SK-N-SH treated with all-trans-retinoic acid at 6 μM for 48 hours (cell line): ENCODE data around the gene UBE2G1.
"Not testable (repeated sequence)": the region's sequence is repeated elsewhere in the genome, so short reads cannot be mapped to it uniquely, and the experiment has no call there.

Experiments used
- ATAC-seq: fragments of 200-7000 bp; cut with Tn5 transposase; 3 replicates; pipeline ENCODE4 v1.9.1; 2020; ENCODE audit warnings: mild to moderate bottlenecking, moderate library complexity
- ARNTL ChIP-seq: fragments of 450-650 bp; formaldehyde crosslinking; IDR thresholded peaks from 2 replicates; pipeline ENCODE4 v1.5.0; 2020; ENCODE audit warnings: low read depth, mild to moderate bottlenecking, moderate library complexity, borderline replicate concordance
- BACH2 ChIP-seq: fragments of 250-450 bp; sonication (Bioruptor Pico); IDR thresholded peaks from 2 replicates; pipeline ENCODE4 v1.9.0; 2021; ENCODE audit warnings: mild to moderate bottlenecking, borderline replicate concordance
- CSDC2 ChIP-seq: fragments of 250-450 bp; sonication (Bioruptor Pico); IDR thresholded peaks from 2 replicates; pipeline ENCODE4 v1.5.0; 2020; ENCODE audit warnings: mild to moderate bottlenecking, moderate library complexity
- ESRRG ChIP-seq: fragments of 250-450 bp; sonication (Bioruptor Pico); IDR thresholded peaks from 2 replicates; pipeline ENCODE4 v1.6.1; 2021; ENCODE audit warnings: mild to moderate bottlenecking
- GLIS3 ChIP-seq: fragments of 250-450 bp; sonication (Bioruptor Pico); IDR thresholded peaks from 2 replicates; pipeline ENCODE4 v1.5.0; 2020; ENCODE audit warnings: mild to moderate bottlenecking, moderate library complexity
- ISL1 ChIP-seq: fragments of 250-450 bp; sonication (Bioruptor Pico); IDR thresholded peaks from 2 replicates; pipeline ENCODE4 v2.1.2; 2022; ENCODE audit warnings: mild to moderate bottlenecking, moderate library complexity
- OSR1 ChIP-seq: fragments of 250-450 bp; sonication (Bioruptor Pico); IDR thresholded peaks from 2 replicates; pipeline ENCODE4 v1.8.0; 2022; ENCODE audit warnings: moderate library complexity, mild to moderate bottlenecking, inconsistent platforms
- PPARA ChIP-seq: fragments of 250-450 bp; sonication (Bioruptor Pico); IDR thresholded peaks from 2 replicates; pipeline ENCODE4 v1.5.0; 2020; ENCODE audit warnings: mild to moderate bottlenecking, borderline replicate concordance
- RARB ChIP-seq: fragments of 250-450 bp; sonication (Bioruptor Pico); IDR thresholded peaks from 2 replicates; pipeline ENCODE4 v1.8.0; 2021; ENCODE audit warnings: mild to moderate bottlenecking, moderate library complexity
- SNAI2 ChIP-seq: fragments of 250-450 bp; sonication (Bioruptor Pico); IDR thresholded peaks from 2 replicates; pipeline ENCODE4 v1.5.0; 2020; ENCODE audit warnings: mild to moderate bottlenecking, moderate library complexity
- TCF4 ChIP-seq: fragments of 250-450 bp; sonication (Bioruptor Pico); IDR thresholded peaks from 2 replicates; pipeline ENCODE4 v1.8.0; 2021; ENCODE audit warnings: mild to moderate bottlenecking, moderate library complexity, borderline replicate concordance
- TOX ChIP-seq: fragments of 250-450 bp; sonication (Bioruptor Pico); IDR thresholded peaks from 2 replicates; pipeline ENCODE4 v1.8.0; 2021; ENCODE audit warnings: mild to moderate bottlenecking, moderate library complexity, borderline replicate concordance
- ZC3H10 ChIP-seq: fragments of 250-450 bp; sonication (Bioruptor Pico); IDR thresholded peaks from 2 replicates; pipeline ENCODE4 v1.5.1; 2021; ENCODE audit warnings: mild to moderate bottlenecking, moderate library complexity
- ZFP3 ChIP-seq: fragments of 250-450 bp; sonication (Bioruptor Pico); IDR thresholded peaks from 2 replicates; pipeline ENCODE4 v1.5.0; 2020; ENCODE audit warnings: mild to moderate bottlenecking, moderate library complexity
- ZNF565 ChIP-seq: fragments of 450-650 bp; formaldehyde crosslinking; conservative IDR thresholded peaks from 2 replicates; pipeline ENCODE4 v1.5.0; 2020; ENCODE audit warnings: low read depth, mild to moderate bottlenecking, moderate library complexity
- ZNF70 ChIP-seq: fragments of 450-650 bp; formaldehyde crosslinking; IDR thresholded peaks from 2 replicates; pipeline ENCODE4 v1.5.0; 2020; ENCODE audit warnings: mild to moderate bottlenecking, moderate library complexity
- ZNF8 ChIP-seq: fragments of 450-650 bp; formaldehyde crosslinking; IDR thresholded peaks from 2 replicates; pipeline ENCODE4 v1.5.0; 2020; ENCODE audit warnings: mild to moderate bottlenecking, moderate library complexity
- TF ChIP-seq, protein P1 (sequence below): fragments of 250-450 bp; sonication (Bioruptor Pico); IDR thresholded peaks from 2 replicates; pipeline ENCODE4 v1.5.0; 2020; ENCODE audit warnings: mild to moderate bottlenecking, moderate library complexity
- TF ChIP-seq, protein P2 (sequence below): fragments of 250-450 bp; sonication (Bioruptor Pico); IDR thresholded peaks from 2 replicates; pipeline ENCODE4 v1.5.1; 2021; ENCODE audit warnings: mild to moderate bottlenecking, moderate library complexity
- TF ChIP-seq, protein P3 (sequence below): fragments of 250-450 bp; sonication (Bioruptor Pico); IDR thresholded peaks from 2 replicates; pipeline ENCODE4 v1.8.0; 2020; ENCODE audit warnings: mild to moderate bottlenecking, moderate library complexity, borderline replicate concordance
- TF ChIP-seq, protein P4 (sequence below): fragments of 250-450 bp; sonication (Bioruptor Pico); IDR thresholded peaks from 2 replicates; pipeline ENCODE4 v1.5.1; 2020; ENCODE audit warnings: low read depth, mild to moderate bottlenecking, moderate library complexity

The UBE2G1 gene

DNA sequence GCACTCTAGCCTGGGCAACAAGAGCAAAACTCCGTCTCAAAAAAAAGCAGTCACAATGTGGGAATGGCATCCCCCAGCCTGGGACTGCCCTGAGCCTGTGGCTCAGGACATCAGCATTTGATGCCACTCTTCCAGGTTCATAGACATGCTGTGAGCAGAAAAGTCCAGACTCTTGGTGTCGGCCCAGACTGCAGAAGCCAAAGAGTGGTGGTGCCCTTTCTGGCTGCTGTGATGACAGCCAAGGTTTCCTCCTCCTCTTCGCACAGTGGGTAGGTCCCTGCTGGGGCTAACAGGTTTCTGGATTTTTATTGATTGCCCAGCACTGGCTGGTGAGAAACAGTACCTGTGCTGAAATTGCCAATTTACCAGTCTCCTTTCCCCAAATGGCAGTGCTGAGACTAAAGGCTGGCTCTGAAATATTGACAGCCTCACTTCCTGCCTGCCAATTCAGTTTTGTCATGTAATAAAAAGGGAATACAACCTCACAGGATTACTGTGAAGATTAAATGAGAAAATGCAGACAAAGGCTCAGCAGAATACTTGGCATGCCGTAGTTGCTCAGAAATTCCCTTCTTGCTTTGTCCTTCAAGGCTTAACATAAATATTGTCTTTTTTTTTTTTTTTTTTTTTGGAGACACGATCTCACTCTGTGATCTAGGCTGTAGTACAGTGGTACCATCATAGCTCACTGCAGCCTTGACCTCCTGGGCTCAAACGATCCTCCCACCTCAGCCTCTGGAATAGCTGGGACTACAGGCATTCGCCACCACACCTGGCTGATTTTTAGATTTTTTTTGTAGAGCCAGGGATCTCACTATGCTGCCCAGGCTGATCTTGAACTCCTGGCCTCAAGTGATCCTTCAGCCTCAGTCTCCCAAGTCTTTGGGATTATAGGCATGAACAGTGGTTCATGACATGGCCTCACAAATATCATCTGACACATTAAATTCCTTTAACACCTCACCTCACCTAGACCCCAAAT is 15.5 kb upstream of the UBE2G1 start:
- TF ChIP-seq RARB (CRISPR knock-in tag) (no peak), ESRRG (no peak), ZC3H10 (CRISPR knock-in tag) (no peak), ZNF70 (CRISPR knock-in tag) (no peak), ARNTL (no peak), ZFP3 (CRISPR knock-in tag) (no peak), BACH2 (CRISPR knock-in tag) (no peak), OSR1 (CRISPR knock-in tag) (no peak), ISL1 (CRISPR knock-in tag) (no peak), TOX (CRISPR knock-in tag) (no peak)
- TF ChIP-seq, protein P1, sequence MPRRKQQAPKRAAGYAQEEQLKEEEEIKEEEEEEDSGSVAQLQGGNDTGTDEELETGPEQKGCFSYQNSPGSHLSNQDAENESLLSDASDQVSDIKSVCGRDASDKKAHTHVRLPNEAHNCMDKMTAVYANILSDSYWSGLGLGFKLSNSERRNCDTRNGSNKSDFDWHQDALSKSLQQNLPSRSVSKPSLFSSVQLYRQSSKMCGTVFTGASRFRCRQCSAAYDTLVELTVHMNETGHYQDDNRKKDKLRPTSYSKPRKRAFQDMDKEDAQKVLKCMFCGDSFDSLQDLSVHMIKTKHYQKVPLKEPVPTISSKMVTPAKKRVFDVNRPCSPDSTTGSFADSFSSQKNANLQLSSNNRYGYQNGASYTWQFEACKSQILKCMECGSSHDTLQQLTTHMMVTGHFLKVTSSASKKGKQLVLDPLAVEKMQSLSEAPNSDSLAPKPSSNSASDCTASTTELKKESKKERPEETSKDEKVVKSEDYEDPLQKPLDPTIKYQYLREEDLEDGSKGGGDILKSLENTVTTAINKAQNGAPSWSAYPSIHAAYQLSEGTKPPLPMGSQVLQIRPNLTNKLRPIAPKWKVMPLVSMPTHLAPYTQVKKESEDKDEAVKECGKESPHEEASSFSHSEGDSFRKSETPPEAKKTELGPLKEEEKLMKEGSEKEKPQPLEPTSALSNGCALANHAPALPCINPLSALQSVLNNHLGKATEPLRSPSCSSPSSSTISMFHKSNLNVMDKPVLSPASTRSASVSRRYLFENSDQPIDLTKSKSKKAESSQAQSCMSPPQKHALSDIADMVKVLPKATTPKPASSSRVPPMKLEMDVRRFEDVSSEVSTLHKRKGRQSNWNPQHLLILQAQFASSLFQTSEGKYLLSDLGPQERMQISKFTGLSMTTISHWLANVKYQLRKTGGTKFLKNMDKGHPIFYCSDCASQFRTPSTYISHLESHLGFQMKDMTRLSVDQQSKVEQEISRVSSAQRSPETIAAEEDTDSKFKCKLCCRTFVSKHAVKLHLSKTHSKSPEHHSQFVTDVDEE, result no peak
- TF ChIP-seq, protein P2, sequence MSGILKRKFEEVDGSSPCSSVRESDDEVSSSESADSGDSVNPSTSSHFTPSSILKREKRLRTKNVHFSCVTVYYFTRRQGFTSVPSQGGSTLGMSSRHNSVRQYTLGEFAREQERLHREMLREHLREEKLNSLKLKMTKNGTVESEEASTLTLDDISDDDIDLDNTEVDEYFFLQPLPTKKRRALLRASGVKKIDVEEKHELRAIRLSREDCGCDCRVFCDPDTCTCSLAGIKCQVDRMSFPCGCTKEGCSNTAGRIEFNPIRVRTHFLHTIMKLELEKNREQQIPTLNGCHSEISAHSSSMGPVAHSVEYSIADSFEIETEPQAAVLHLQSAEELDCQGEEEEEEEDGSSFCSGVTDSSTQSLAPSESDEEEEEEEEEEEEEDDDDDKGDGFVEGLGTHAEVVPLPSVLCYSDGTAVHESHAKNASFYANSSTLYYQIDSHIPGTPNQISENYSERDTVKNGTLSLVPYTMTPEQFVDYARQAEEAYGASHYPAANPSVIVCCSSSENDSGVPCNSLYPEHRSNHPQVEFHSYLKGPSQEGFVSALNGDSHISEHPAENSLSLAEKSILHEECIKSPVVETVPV (CRISPR knock-in tag), result no peak
- TF ChIP-seq, protein P3, sequence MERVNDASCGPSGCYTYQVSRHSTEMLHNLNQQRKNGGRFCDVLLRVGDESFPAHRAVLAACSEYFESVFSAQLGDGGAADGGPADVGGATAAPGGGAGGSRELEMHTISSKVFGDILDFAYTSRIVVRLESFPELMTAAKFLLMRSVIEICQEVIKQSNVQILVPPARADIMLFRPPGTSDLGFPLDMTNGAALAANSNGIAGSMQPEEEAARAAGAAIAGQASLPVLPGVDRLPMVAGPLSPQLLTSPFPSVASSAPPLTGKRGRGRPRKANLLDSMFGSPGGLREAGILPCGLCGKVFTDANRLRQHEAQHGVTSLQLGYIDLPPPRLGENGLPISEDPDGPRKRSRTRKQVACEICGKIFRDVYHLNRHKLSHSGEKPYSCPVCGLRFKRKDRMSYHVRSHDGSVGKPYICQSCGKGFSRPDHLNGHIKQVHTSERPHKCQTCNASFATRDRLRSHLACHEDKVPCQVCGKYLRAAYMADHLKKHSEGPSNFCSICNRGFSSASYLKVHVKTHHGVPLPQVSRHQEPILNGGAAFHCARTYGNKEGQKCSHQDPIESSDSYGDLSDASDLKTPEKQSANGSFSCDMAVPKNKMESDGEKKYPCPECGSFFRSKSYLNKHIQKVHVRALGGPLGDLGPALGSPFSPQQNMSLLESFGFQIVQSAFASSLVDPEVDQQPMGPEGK, result no peak
- TF ChIP-seq, protein P4, sequence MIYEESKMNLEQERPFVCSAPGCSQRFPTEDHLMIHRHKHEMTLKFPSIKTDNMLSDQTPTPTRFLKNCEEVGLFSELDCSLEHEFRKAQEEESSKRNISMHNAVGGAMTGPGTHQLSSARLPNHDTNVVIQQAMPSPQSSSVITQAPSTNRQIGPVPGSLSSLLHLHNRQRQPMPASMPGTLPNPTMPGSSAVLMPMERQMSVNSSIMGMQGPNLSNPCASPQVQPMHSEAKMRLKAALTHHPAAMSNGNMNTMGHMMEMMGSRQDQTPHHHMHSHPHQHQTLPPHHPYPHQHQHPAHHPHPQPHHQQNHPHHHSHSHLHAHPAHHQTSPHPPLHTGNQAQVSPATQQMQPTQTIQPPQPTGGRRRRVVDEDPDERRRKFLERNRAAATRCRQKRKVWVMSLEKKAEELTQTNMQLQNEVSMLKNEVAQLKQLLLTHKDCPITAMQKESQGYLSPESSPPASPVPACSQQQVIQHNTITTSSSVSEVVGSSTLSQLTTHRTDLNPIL (CRISPR knock-in tag), result no peak
- ATAC-seq, result no peak

DNA sequence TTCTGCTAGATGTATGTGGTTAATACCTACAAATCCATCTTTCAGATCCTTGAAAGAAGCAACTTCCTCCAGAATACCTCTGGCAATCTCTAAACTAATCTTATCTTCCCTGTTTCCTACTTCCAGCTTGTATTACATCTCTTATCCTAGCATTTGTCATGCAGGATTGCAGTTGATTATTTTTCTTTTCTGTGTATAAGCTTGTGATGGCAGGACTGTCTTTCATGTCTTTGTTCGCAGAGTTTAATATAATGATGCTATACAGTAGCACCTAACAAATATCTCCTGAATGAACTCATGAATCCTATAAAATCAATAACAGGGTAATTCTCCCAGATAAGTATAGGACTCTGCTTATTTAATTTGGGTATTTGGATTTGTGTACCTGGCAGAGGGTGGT is 12.2 kb upstream of the UBE2G1 start:
- TF ChIP-seq OSR1 (CRISPR knock-in tag) (no peak), TCF4 (CRISPR knock-in tag) (no peak), ISL1 (CRISPR knock-in tag) (no peak), GLIS3 (CRISPR knock-in tag) (no peak), ZNF565 (no peak), CSDC2 (CRISPR knock-in tag) (no peak), BACH2 (CRISPR knock-in tag) (no peak), PPARA (CRISPR knock-in tag) (no peak), SNAI2 (CRISPR knock-in tag) (no peak), ZC3H10 (CRISPR knock-in tag) (no peak), ZNF8 (CRISPR knock-in tag) (no peak), ZFP3 (CRISPR knock-in tag) (no peak)
- TF ChIP-seq, protein P3, result no peak
- TF ChIP-seq, protein P2 (CRISPR knock-in tag), result no peak
- TF ChIP-seq, all 23 proteins: peak for 0
- no peak for ATAC-seq

DNA sequence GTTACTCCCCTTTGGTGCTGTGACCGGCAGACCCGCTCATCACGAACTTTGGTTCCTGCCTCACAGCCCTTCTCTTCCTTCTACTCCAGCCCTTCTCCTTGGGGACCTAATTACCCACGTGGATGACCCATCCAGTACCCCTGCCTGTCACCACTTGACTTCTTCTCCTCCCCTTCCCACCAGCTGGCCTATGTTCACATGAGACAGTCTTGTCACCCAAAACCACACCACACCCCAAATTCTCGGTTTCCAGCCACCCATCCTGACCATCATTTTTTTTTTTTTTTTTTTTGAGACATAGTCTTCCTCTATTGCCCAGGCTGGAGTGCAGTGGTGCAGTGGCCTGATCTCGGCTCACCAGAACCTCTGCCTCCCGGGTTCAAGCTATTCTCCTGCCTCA is 10.8 kb upstream of the UBE2G1 start:
- ATAC-seq, result not testable (repeated sequence)

DNA sequence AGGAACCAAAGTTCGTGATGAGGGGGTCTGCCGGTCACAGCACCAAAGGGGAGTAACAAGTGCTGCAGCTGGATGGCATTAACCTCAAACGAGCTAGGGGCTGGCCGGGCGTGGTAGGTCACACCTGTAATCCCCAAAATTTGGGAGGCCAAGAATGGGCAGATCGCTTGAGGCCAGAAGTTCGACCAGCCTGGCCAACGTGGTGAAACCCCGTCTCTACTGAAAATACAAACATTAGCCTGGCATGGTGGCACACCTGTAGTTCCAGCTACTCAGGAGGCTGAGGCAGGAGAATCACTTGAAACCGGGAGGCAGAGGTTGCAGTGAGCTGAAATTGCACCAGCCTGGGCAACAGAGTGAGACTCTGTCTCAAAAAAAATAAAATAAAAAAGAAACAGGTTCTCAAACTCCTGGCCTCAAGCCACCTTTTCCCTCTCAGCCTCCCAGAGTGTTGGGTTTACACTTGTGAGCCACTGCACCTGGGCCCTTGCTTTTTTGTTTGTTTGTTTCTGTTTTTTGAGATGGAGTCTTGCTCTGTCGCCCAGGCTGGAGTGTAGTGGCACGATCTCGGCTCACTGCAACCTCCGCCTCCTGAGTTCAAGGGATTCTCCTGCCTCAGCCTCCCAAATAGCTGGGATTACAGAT is 9.4 kb upstream of the UBE2G1 start:
- not testable (repeated sequence) for ATAC-seq
